GM19043 (cell line): ENCODE measurements around the gene CEBPZ.

Experiments used
- ATAC-seq: cut with Tn5 transposase; IDR thresholded peaks from one replicate; pipeline ENCODE4 v1.9.1; 2021; ENCODE audit warnings: low read depth; ENCODE audit not compliant: unreplicated experiment

Gene CEBPZ, protein sequence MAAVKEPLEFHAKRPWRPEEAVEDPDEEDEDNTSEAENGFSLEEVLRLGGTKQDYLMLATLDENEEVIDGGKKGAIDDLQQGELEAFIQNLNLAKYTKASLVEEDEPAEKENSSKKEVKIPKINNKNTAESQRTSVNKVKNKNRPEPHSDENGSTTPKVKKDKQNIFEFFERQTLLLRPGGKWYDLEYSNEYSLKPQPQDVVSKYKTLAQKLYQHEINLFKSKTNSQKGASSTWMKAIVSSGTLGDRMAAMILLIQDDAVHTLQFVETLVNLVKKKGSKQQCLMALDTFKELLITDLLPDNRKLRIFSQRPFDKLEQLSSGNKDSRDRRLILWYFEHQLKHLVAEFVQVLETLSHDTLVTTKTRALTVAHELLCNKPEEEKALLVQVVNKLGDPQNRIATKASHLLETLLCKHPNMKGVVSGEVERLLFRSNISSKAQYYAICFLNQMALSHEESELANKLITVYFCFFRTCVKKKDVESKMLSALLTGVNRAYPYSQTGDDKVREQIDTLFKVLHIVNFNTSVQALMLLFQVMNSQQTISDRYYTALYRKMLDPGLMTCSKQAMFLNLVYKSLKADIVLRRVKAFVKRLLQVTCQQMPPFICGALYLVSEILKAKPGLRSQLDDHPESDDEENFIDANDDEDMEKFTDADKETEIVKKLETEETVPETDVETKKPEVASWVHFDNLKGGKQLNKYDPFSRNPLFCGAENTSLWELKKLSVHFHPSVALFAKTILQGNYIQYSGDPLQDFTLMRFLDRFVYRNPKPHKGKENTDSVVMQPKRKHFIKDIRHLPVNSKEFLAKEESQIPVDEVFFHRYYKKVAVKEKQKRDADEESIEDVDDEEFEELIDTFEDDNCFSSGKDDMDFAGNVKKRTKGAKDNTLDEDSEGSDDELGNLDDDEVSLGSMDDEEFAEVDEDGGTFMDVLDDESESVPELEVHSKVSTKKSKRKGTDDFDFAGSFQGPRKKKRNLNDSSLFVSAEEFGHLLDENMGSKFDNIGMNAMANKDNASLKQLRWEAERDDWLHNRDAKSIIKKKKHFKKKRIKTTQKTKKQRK

GRCh38 chr2:37231241-37232130 lies at the start of gene CEBPZ, which contains the start of gene NDUFAF7:
TSS of gene CEBPZ (minus strand) at chr2:37231596. CDS start at chr2:37231567, 29 bp downstream.
TSS of gene NDUFAF7 (plus strand) at chr2:37231658. CDS start at chr2:37231706, 48 bp downstream.
- ATAC-seq: peak; percentile 92

GRCh38 chr2:37276291-37276690 lies 44.9 kb upstream of the CEBPZ start:
- ATAC-seq: no peak

GRCh38 chr2:37274359-37274965 lies 43.1 kb upstream of the CEBPZ start:
- ATAC-seq: no peak

- ATAC-seq: no peak
Measured at GRCh38 chr2:37271376-37272067, 40.1 kb upstream of the CEBPZ start.

GRCh38 chr2:37268111-37268510 lies 36.7 kb upstream of the CEBPZ start:
- ATAC-seq: no peak

- no peak for ATAC-seq
Measured at GRCh38 chr2:37267685-37268084, 36.3 kb upstream of the CEBPZ start.

DNA sequence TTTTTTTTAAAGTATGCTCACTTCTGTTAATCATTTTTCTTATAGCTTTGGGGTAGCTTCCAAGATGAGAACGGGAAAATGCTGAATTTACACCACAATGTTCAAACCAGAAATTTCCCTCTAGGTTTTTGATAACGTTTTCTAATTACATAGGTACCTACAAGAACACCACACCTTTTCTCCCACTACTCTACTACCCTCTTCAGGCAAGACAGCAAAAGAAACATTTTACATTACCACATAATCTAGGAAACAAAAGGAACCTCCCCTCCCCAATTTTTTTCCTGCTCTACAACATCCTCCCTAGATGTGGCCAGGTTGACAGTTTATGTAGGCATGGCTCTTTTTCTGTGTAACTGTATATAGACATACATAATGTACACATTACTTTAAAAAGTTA lies 32.4 kb upstream of the CEBPZ start:
- no peak for ATAC-seq

DNA sequence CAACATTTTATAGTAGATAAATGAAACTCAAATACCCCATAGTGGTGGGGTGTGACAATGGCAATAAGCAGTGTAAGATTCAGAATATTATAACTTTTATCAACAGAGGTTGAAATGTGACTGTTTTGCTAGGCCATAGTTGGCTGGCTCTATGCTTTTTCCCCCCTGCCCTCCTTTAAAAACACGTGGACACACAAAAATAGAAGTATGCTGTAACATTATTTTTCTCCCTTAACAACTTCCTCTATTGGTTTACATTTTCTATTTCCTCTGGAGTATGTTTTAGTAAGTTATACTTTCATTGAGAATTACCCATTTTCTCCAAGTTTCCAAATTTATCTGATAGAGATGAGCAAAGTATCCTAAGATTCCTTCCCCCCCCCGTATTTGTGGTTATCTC lies 31.1 kb upstream of the CEBPZ start:
- ATAC-seq: no peak

DNA sequence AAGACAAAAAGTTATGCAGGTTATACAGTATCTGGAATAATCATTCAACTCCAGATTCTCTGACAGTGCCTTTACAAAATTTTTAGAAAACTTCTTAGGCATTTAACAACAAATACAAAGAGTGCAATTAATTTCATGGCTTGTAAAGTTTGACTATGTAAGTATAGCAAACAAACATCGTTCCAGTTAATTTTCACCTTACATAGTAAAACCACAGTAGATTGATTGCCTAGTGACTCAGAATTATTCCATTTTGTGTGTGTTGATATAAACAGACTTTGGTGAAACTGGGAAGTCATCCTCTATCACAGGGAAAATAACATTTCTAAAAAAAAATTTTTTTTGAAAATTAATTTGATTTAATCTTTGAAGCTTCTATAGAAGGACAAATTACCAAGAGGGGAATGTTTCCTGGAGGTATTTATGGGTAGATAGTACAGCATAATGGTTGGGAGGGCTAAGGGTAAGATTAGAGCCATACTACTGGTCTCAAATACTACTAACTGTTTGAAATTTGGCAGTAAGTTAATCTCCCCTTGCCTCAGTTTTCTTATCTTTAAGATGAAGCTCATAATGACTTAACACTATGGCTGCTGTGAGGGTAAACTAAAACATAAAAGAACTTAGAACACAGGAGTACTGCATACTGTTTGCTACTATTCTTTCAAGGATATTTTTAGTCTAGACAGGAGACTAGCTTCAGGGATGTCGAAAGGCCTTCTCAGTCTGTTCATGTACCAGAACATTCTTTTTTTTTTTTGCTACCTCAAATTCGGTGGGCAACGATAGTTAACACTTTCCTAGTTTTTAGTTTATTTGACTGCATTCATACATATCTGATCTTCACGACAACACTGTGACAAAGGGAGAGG lies 19.7 kb upstream of the CEBPZ start:
- ATAC-seq: no peak

GRCh38 chr2:37246205-37246604 lies 14.8 kb upstream of the CEBPZ start:
- ATAC-seq: no peak

GRCh38 chr2:37244755-37245154 lies 13.4 kb upstream of the CEBPZ start:
- ATAC-seq: no peak

DNA sequence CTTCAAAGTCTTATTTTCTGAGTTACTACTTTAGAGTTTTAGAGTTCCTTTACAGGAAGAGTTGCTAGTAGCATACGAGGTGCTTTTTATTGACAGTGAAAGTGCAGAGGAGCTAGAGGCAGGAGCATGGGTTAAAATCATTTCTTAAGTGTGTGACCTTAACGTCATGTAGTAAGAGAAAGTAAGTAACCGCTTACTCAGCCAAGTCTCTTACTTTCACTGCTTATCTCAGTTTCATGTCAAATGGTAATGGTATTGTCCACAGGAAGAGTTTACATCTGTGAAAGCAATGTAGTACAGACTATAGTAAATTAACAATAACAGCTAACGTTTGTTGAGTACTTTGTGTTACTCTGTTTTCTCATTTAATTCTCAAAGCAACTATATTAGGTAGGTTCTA lies 12.6 kb upstream of the CEBPZ start:
- peak; percentile 77 for ATAC-seq

- no peak for ATAC-seq
Measured at GRCh38 chr2:37243435-37243834, 12.0 kb upstream of the CEBPZ start.

- ATAC-seq: no peak
Measured at GRCh38 chr2:37232131-37232933, 936 bp upstream of the CEBPZ start.

- ATAC-seq: no peak
Measured at GRCh38 chr2:37230581-37230980, 815 bp downstream of the CEBPZ start.

DNA sequence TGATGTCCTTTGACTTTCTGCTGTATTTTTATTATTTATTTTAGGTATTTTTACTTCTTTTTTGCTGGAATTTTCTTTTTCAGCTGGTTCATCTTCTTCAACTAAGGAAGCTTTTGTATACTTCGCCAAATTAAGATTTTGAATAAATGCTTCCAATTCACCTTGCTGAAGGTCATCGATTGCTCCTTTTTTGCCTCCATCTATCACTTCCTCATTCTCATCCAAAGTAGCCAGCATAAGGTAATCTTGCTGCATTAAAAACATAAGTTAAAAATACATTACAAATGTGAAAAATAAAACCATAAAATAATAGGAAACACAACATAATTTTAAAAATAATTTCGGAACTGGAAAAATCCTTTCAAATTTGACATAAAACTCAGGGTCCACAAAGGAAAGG lies 2.6 kb downstream of the CEBPZ start:
- no peak for ATAC-seq

- ATAC-seq: no peak
Measured at GRCh38 chr2:37226863-37227262, 4.5 kb downstream of the CEBPZ start.
